Measurements from ENCODE around the gene RGS7. TPM values are rescaled to one million over a fixed set of nuclear protein-coding genes. Genes with fewer than 3 reads are reported as not detected.
"Not testable (repeated sequence)": the region's sequence is repeated elsewhere in the genome, so short reads cannot be mapped to it uniquely, and the experiment has no call there.

RGS7 gene
- total RNA-seq, 3 donors from 2014 or later (not counting 1 experiment from before 2014, with no cell fraction given), result not detected

DNA sequence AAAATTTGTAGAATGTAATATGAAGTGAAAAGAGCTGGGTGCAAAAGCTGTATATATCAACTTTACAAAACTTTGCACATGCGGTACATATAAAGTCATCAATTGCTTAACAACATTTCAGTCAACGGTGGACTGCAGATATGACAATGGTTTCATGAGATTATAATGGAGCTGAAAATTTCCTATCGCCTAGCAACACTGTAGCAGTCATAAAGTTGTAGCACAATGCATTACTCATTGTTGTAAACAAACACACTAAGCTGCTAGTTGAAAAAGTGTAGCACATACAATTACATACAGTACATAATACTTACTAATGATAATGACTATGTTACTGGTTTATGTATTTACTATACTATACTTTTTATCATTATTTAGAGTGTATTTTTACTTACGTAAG, 64.0 kb downstream of the RGS7 start:
- no peak for DNase-seq
- no peak for ATAC-seq
- Mint-ChIP-seq H3K36me3 (no peaks in the 10 kb centered on the region), H3K9me3 (peaks cover 15 to 20% of the 10 kb centered on the region in 2 donors), H3K4me1 (no peaks in the 10 kb centered on the region), H3K27me3 (ENCODE audit: low read depth in 2 of 2) (no peaks in the 10 kb centered on the region), H3K27ac (no peak overlapping the region), H3K4me3 (no peak overlapping the region)
- intact Hi-C loops (cut with micrococcal nuclease), result no loop called here
- TF ChIP-seq, protein P1, sequence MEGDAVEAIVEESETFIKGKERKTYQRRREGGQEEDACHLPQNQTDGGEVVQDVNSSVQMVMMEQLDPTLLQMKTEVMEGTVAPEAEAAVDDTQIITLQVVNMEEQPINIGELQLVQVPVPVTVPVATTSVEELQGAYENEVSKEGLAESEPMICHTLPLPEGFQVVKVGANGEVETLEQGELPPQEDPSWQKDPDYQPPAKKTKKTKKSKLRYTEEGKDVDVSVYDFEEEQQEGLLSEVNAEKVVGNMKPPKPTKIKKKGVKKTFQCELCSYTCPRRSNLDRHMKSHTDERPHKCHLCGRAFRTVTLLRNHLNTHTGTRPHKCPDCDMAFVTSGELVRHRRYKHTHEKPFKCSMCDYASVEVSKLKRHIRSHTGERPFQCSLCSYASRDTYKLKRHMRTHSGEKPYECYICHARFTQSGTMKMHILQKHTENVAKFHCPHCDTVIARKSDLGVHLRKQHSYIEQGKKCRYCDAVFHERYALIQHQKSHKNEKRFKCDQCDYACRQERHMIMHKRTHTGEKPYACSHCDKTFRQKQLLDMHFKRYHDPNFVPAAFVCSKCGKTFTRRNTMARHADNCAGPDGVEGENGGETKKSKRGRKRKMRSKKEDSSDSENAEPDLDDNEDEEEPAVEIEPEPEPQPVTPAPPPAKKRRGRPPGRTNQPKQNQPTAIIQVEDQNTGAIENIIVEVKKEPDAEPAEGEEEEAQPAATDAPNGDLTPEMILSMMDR (IDR thresholded peaks at IDR 0.05), result no peak
- Histone ChIP-seq H3K27ac (ENCODE audit: low read length) (no peak overlapping the region), H3K4me3 (ENCODE audit: low read length) (no peak overlapping the region), H3K36me3 (ENCODE audit: control insufficient read depth, insufficient read depth, low read length) (no peaks in the 10 kb centered on the region), H3K27me3 (ENCODE audit: control insufficient read depth, insufficient read depth, low read length) (no peaks in the 10 kb centered on the region), H3K4me1 (ENCODE audit: control insufficient read depth, insufficient read depth, low read length) (no peaks in the 10 kb centered on the region), H3K9me3 (ENCODE audit: control insufficient read depth, insufficient read depth, low read length) (no peaks in the 10 kb centered on the region)
- 93% methylated on average over 2 of the region's 4 CpGs for WGBS (ENCODE audit: insufficient coverage)

DNA sequence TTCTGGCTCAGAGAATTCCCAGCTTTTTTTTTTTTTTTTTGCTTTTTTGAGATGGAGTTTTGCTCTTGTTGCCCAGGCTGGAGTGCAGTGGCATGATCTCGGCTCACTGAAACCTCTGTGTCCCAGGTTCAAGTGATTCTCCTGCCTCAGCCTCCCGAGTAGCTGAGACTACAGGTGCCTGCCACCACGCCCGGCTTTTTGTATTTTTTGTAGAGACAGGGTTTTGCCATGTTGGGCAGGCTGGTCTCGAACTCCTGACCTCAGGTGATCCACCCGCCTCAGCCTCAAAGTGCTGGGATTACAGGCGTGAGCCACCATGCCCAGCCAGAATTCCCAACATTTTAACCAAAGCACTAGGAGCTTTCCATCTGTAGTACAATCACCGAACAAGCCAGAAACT, 65.5 kb downstream of the RGS7 start:
- H3K27ac ChIP-seq (ENCODE audit: low read length); H3K36me3 ChIP-seq (ENCODE audit: control insufficient read depth, insufficient read depth, low read length); ATAC-seq; H3K4me1 Mint-ChIP-seq; H3K4me1 ChIP-seq (ENCODE audit: control insufficient read depth, insufficient read depth, low read length); H3K36me3 Mint-ChIP-seq; H3K9me3 ChIP-seq (ENCODE audit: control insufficient read depth, insufficient read depth, low read length); DNase-seq; H3K27ac Mint-ChIP-seq; intact Hi-C loops (cut with micrococcal nuclease); H3K27me3 ChIP-seq (ENCODE audit: control insufficient read depth, insufficient read depth, low read length); H3K4me3 Mint-ChIP-seq; H3K4me3 ChIP-seq (ENCODE audit: low read length); H3K27me3 Mint-ChIP-seq (ENCODE audit: low read depth in 2 of 2): not testable (repeated sequence)
- peaks cover 22 to 24% of the 10 kb centered on the region in 2 donors for H3K9me3 Mint-ChIP-seq
- WGBS (ENCODE audit: insufficient coverage), result 84% methylated on average over 8 of the region's 8 CpGs

- Mint-ChIP-seq H3K27me3 (ENCODE audit: low read depth in 2 of 2) (no peaks in the 10 kb centered on the region), H3K36me3 (no peaks in the 10 kb centered on the region), H3K4me3 (no peak overlapping the region), H3K4me1 (no peaks in the 10 kb centered on the region), H3K9me3 (peaks cover 28 to 41% of the 10 kb centered on the region in 2 donors), H3K27ac (no peak overlapping the region)
- no peak for ATAC-seq
- H3K36me3 ChIP-seq (ENCODE audit: control insufficient read depth, insufficient read depth, low read length), result no peaks in the 10 kb centered on the region
- H3K27me3 ChIP-seq (ENCODE audit: control insufficient read depth, insufficient read depth, low read length), result no peaks in the 10 kb centered on the region
- TF ChIP-seq, protein P1 (IDR thresholded peaks at IDR 0.05), result no peak
- H3K4me3 ChIP-seq (ENCODE audit: low read length), result no peak overlapping the region
- no peak for DNase-seq
- 79% methylated on average over 1 of the region's 1 CpG for WGBS (ENCODE audit: insufficient coverage)
- no peaks in the 10 kb centered on the region for H3K9me3 ChIP-seq (ENCODE audit: control insufficient read depth, insufficient read depth, low read length)
- no peak overlapping the region for H3K27ac ChIP-seq (ENCODE audit: low read length)
- H3K4me1 ChIP-seq (ENCODE audit: control insufficient read depth, insufficient read depth, low read length), result no peaks in the 10 kb centered on the region
- intact Hi-C loops (cut with micrococcal nuclease), result no loop called here
Observed at GRCh38 chr1:241286486-241286885, 70.5 kb downstream of the RGS7 start.

DNA sequence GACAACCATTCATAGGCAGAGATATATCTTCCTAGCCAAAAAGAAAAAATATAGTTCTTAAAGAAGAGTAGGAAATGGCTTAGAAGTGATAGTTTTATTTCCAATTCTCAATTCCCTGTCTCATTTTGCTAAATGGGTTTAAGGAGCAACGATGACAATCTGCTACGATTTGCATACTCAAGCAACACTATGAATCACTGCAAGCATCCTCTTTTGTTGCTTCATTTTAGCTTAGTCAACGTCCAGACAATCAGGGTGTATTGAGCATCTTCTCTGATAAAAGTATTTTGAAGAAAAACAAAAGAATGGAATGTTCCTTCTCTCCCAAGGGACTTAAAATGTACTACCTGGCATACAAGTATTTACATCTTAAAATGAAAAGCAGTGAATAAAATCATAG, 80.6 kb downstream of the RGS7 start:
- no peak overlapping the region for H3K27ac ChIP-seq (ENCODE audit: low read length)
- no peaks in the 10 kb centered on the region for H3K4me1 Mint-ChIP-seq
- 71% methylated on average over 3 of the region's 3 CpGs for WGBS (ENCODE audit: insufficient coverage)
- peaks cover 6% of the 10 kb centered on the region for H3K9me3 ChIP-seq (ENCODE audit: control insufficient read depth, insufficient read depth, low read length)
- intact Hi-C loops (cut with micrococcal nuclease), result no loop called here
- H3K27me3 Mint-ChIP-seq (ENCODE audit: low read depth in 2 of 2), result no peaks in the 10 kb centered on the region
- no peaks in the 10 kb centered on the region for H3K27me3 ChIP-seq (ENCODE audit: control insufficient read depth, insufficient read depth, low read length)
- H3K27ac Mint-ChIP-seq, result no peak overlapping the region
- TF ChIP-seq, protein P1 (IDR thresholded peaks at IDR 0.05), result no peak
- no peak for ATAC-seq
- DNase-seq, result no peak
- no peaks in the 10 kb centered on the region for H3K4me1 ChIP-seq (ENCODE audit: control insufficient read depth, insufficient read depth, low read length)
- peaks cover 8% of the 10 kb centered on the region for H3K36me3 Mint-ChIP-seq
- H3K4me3 Mint-ChIP-seq, result no peak overlapping the region
- no peak overlapping the region for H3K4me3 ChIP-seq (ENCODE audit: low read length)
- H3K36me3 ChIP-seq (ENCODE audit: control insufficient read depth, insufficient read depth, low read length), result no peaks in the 10 kb centered on the region
- H3K9me3 Mint-ChIP-seq, result peaks cover 20 to 22% of the 10 kb centered on the region in 2 donors

Measured in natural killer cell (primary cell).